K562 (cell line): Measurements from ENCODE around the gene EXOC7. TPM values are rescaled to one million over a fixed set of nuclear protein-coding genes. Genes with fewer than 3 reads are reported as not detected.

Experiments
- ATAC-seq: fragments of 200-7000 bp; cut with Tn5 transposase; 3 replicates; pipeline ENCODE4 v1.9.1; 2020; ENCODE audit warnings: moderate library complexity
- BruUV-seq: library from RNA; stranded (reverse); fragments of 400-500 nt; replicated peaks from 2 replicates; lab custom pipeline; 2021; lab: Mats Ljungman, UMichigan
- CTCF ChIA-PET: fragments of 300-600 bp; formaldehyde crosslinking; extraction: SDS; loops from one replicate; lab custom pipeline; 2021; ENCODE audit warnings: low intra/inter-chr PET ratio; lab: Yijun Ruan, JAX
- POLR2A ChIA-PET: fragments of 300-600, 350-650 bp; sonication (Branson Sonifier 250); formaldehyde crosslinking; extraction: SDS; loops from one replicate; lab custom pipeline; 2021; ENCODE audit warnings: antibody characterized with exemption, inconsistent platforms; lab: Yijun Ruan, JAX
- DNase-seq, 4 experiments: peaks; one replicate each; pipeline versions ENCODE4 v3.0.0 to v3.0.0-alpha.2; 2011 to 2018; ENCODE audit warnings: low spot score in 3 of 4, mixed read lengths in 3 of 4; ENCODE audit errors: extremely low read depth in 1 of 4
- FAIRE-seq: peaks from 2 replicates; lab custom pipeline; 2011; peaks lifted over from hg19 to GRCh38; lab: Jason Lieb, UNC
- H2AFZ ChIP-seq: 2 replicates; pipeline ENCODE4 v1.6.0; 2011; ENCODE audit warnings: low read depth, low read length, control low read depth, inconsistent platforms
- H3K27ac ChIP-seq: fragments of 200-600 bp; 3 replicates; pipeline ENCODE4 v1.8.0; 2011; ENCODE audit warnings: low read depth, mild to moderate bottlenecking, control low read depth, inconsistent platforms, low read length, moderate library complexity, mixed read lengths; ENCODE audit errors: extremely low read depth
- H3K27me3 ChIP-seq, 2 experiments: fragments of 300-600 bp in 1 of 2; 2 replicates in 1 of 2; 3 replicates in 1 of 2; pipeline versions ENCODE4 v1.6.0 to v1.8.0; 2011; ENCODE audit warnings: inconsistent platforms in 2 of 2, low read length in 2 of 2, mild to moderate bottlenecking in 1 of 2, mixed read lengths in 1 of 2, moderate library complexity in 1 of 2; ENCODE audit not compliant: control insufficient read depth in 2 of 2, insufficient read depth in 2 of 2
- H3K36me3 ChIP-seq: fragments of 300-600 bp; 3 replicates; pipeline ENCODE4 v1.8.0; 2011; ENCODE audit warnings: mild to moderate bottlenecking, low read length, inconsistent platforms; ENCODE audit not compliant: control insufficient read depth, insufficient read depth
- H3K4me1 ChIP-seq, 2 experiments: fragments of 200-600 bp in 1 of 2; replicated peaks in 1 of 2; 2 replicates in 1 of 2; 3 replicates in 1 of 2; pipeline versions ENCODE4 v1.5.1 to v1.8.0; 2011; ENCODE audit warnings: inconsistent platforms in 2 of 2, low read length in 2 of 2, mild to moderate bottlenecking in 1 of 2, mixed read lengths in 1 of 2, moderate library complexity in 1 of 2; ENCODE audit not compliant: control insufficient read depth in 2 of 2, insufficient read depth in 2 of 2
- H3K4me2 ChIP-seq: 2 replicates; pipeline ENCODE4 v1.6.1; 2011; ENCODE audit warnings: low read length, control low read depth, inconsistent platforms, mixed read lengths; ENCODE audit not compliant: insufficient read depth
- H3K4me3 ChIP-seq: fragments of 200-600 bp; sonication (generic), shearing (Covaris generic); 2 replicates; pipeline ENCODE4 v1.5.1; 2016; ENCODE audit warnings: control low read depth, inconsistent platforms
- H3K79me2 ChIP-seq: fragments of 200-600 bp; 3 replicates; pipeline ENCODE4 v1.8.0; 2011; ENCODE audit warnings: low read length, inconsistent platforms; ENCODE audit not compliant: control insufficient read depth, insufficient read depth
- H3K9ac ChIP-seq, 2 experiments: 2 replicates each; pipeline versions ENCODE4 v1.6.0 to v1.6.1; 2011; ENCODE audit warnings: low read depth in 2 of 2, low read length in 2 of 2, control low read depth in 1 of 2, inconsistent platforms in 1 of 2, mild to moderate bottlenecking in 1 of 2, mixed read lengths in 1 of 2; ENCODE audit not compliant: insufficient read depth in 1 of 2
- H3K9me1 ChIP-seq: one replicate; pipeline ENCODE4 v1.6.0; 2011; ENCODE audit warnings: inconsistent platforms, mild to moderate bottlenecking, low read length, moderate library complexity; ENCODE audit not compliant: control insufficient read depth, insufficient read depth
- H3K9me3 ChIP-seq: replicated peaks from 2 replicates; pipeline ENCODE4 v1.5.1; 2011; ENCODE audit warnings: low read depth, low read length, inconsistent platforms; ENCODE audit not compliant: control insufficient read depth, insufficient read depth
- H4K20me1 ChIP-seq: replicated peaks from 2 replicates; pipeline ENCODE4 v1.6.1; 2011; ENCODE audit warnings: low read length, inconsistent platforms, mixed read lengths; ENCODE audit not compliant: control insufficient read depth, insufficient read depth
- ADNP ChIP-seq: fragments of 200-800 bp; sonication (Bioruptor generic); IDR thresholded peaks from 2 replicates; pipeline ENCODE4 v1.6.1; 2016; ENCODE audit warnings: missing genetic modification characterization, missing compliant biosample characterization
- E2F4 ChIP-seq: sonication (generic); formaldehyde crosslinking; IDR thresholded peaks from 2 replicates; pipeline ENCODE4 v1.8.0; 2022; ENCODE audit warnings: mild to moderate bottlenecking, low read depth, missing genetic modification reagents
- FOS ChIP-seq: IDR thresholded peaks from 3 replicates; pipeline ENCODE4 v1.6.1; 2011; ENCODE audit not compliant: insufficient read length; ENCODE audit errors: extremely low read depth
- HDGF ChIP-seq: fragments of 450-650 bp; IDR thresholded peaks from 2 replicates; pipeline ENCODE4 v1.6.1; 2016
- HNRNPH1 ChIP-seq: fragments of 200-400 bp; formaldehyde crosslinking; optimal IDR thresholded peaks from 2 replicates; pipeline ENCODE3; 2017; ENCODE audit warnings: low read depth, mild to moderate bottlenecking, low read length, moderate library complexity
- IRF2 ChIP-seq: sonication (generic); formaldehyde crosslinking; IDR thresholded peaks from 2 replicates; pipeline ENCODE4 v1.8.1; 2022; ENCODE audit warnings: mild to moderate bottlenecking, missing genetic modification reagents
- MAFK ChIP-seq: IDR thresholded peaks from 2 replicates; pipeline ENCODE4 v1.6.1; 2011; ENCODE audit warnings: low read length, improper control_type of control experiment
- MAZ ChIP-seq, 2 experiments: fragments of 450-650 bp in 1 of 2; sonication (generic) in 1 of 2; formaldehyde crosslinking; IDR thresholded peaks in 1 of 2; conservative IDR thresholded peaks in 1 of 2; 2 replicates each; pipeline versions ENCODE4 v1.4.0 to v1.5.0; 2020; ENCODE audit warnings: mild to moderate bottlenecking in 1 of 2, missing genetic modification reagents in 1 of 2
- NFYB ChIP-seq: IDR thresholded peaks from 2 replicates; pipeline ENCODE4 v1.6.1; 2011; ENCODE audit warnings: mild to moderate bottlenecking, moderate library complexity; ENCODE audit not compliant: insufficient read length; ENCODE audit errors: extremely low read depth
- NR3C1 ChIP-seq: sonication (generic); formaldehyde crosslinking; IDR thresholded peaks from 2 replicates; pipeline ENCODE4 v1.8.1; 2022; ENCODE audit warnings: missing genetic modification reagents
- RFX5 ChIP-seq: IDR thresholded peaks from 2 replicates; pipeline ENCODE4 v1.6.1; 2011; ENCODE audit warnings: low read depth, mild to moderate bottlenecking, improper control_type of control experiment, low read length
- SNAPC5 ChIP-seq: fragments of 250-450 bp; sonication (Bioruptor Pico); IDR thresholded peaks from 2 replicates; pipeline ENCODE4 v1.8.0; 2021; ENCODE audit warnings: moderate library complexity, mild to moderate bottlenecking, inconsistent platforms
- ZNF408 ChIP-seq: fragments of 250-450 bp; sonication (Bioruptor Pico); IDR thresholded peaks from 2 replicates; pipeline ENCODE4 v1.4.0; 2020; ENCODE audit warnings: low read depth, mild to moderate bottlenecking, moderate library complexity
- WGBS: fragments of 100-300 bp; shearing (Covaris generic); methylation state at CpG from one replicate; pipeline ENCODE4 v1.1.6; 2016; ENCODE audit warnings: low coverage, mixed read lengths; ENCODE audit not compliant: insufficient coverage; ENCODE audit errors: missing lambda C conversion rate; 5-methylcytosine and 5-hydroxymethylcytosine counted together
- in situ Hi-C: fragments of 300-500 bp; cut with MboI; formaldehyde crosslinking; loops from 4 replicates; pipeline ENCODE4 v1.15.0; 2018; ENCODE audit warnings: inconsistent platforms, mixed read lengths
- intact Hi-C: fragments of 100-400 bp; cut with micrococcal nuclease; formaldehyde crosslinking; loops from 2 replicates; pipeline ENCODE4 v1.14.2; 2022
- polyA plus RNA-seq, 8 experiments: library from polyadenylated mRNA; depleted of rRNA in 4 of 8; stranded (reverse) in 5 of 8; unstranded in 3 of 8; fragments of >200 nt; fragmentation: Nextera tagmentation in 2 of 8; fragmentation: Illumina TruSeq in 1 of 8; extraction: Ambion mirVana in 2 of 8; extraction: Trizol in 1 of 8; gene quantifications; 2 replicates each; pipeline versions ENCODE4 v1.2.1 to v1.2.3, GENCODE V29; 2011 to 2014; ENCODE audit warnings: inconsistent platforms in 1 of 8, missing spikeins in 1 of 8
- total RNA-seq, 7 experiments: library from RNA; depleted of rRNA in 6 of 7; stranded (reverse); fragments of >200 nt in 6 of 7; fragmentation: Illumina TruSeq in 2 of 7; extraction: Trizol in 2 of 7; gene quantifications; 2 replicates each; pipeline versions ENCODE4 v1.2.1 to v1.2.3, GENCODE V29; 2011 to 2021; ENCODE audit warnings: low replicate concordance in 1 of 7

Gene EXOC7
- total and polyA plus RNA-seq, 9 of the 15 experiments (the other 6 are each of a cell fraction or from before 2014, with no cell fraction given), result 18.6 to 57.0 (median 35.0) TPM

- Histone ChIP-seq H3K27me3 (peaks cover 44 to 69% of the 10 kb centered on the region in 2 experiments; a peak in 4 of 5 replicates), H3K9me3 (no peaks in the 10 kb centered on the region), H3K4me1 (peaks cover 0 to 44% of the 10 kb centered on the region in 2 experiments; a peak in 2 of 5 replicates), H3K79me2 (no peaks in the 10 kb centered on the region), H3K36me3 (no peaks in the 10 kb centered on the region), H3K4me2 (no peak overlapping the region), H3K9ac (no peak overlapping the region), H3K27ac (no peak overlapping the region), H2AFZ (no peak overlapping the region), H3K9me1 (no peaks in the 10 kb centered on the region), H4K20me1 (no peaks in the 10 kb centered on the region), H3K4me3 (no peak overlapping the region)
- FAIRE-seq, result no peak
- CTCF ChIA-PET, result interaction anchor here (0.8 kb wide), 1 partner anchor 148 kb away, joined by 3 read pairs; no protein-coding TSS in a partner anchor
- WGBS, result 17% methylated on average over 11 of the region's 21 CpGs
- intact Hi-C loops, result no loop called here
- in situ Hi-C loops, result no loop called here
- DNase-seq, result no peak
- ATAC-seq, result no peak
- no TSS peak for BruUV-seq
- POLR2A ChIA-PET, result interaction anchor here (0.7 to 2.1 kb wide), 7 partner anchors 12 to 346 kb away, joined by 3 to 5 read pairs (median 3); no protein-coding TSS in a partner anchor
- TF ChIP-seq HDGF (no peak), NR3C1 (CRISPR knock-in tag) (no peak), SNAPC5 (CRISPR knock-in tag) (no peak), HNRNPH1 (no peak), E2F4 (CRISPR knock-in tag) (no peak), IRF2 (CRISPR knock-in tag) (no peak), FOS (no peak), ZNF408 (CRISPR knock-in tag) (no peak), RFX5 (no peak), ADNP (no peak), MAZ (CRISPR knock-in tag; conservative IDR thresholded peaks at IDR 0.05 in 1 of 2, IDR thresholded peaks at IDR 0.05 in 1 of 2) (no peak), NFYB (no peak), MAFK (no peak)
Observed at GRCh38 chr17:76132574-76133338, 29.2 kb upstream of the EXOC7 start.
